Thyroid gland (tissue), 4 donors: ENCODE measurements around the gene ACSL3.

Experiments used
- CTCF ChIP-seq, 6 experiments: fragments of 200-600 bp in 3 of 6; fragments of 450-650 bp in 3 of 6; sonication (generic) in 3 of 6; IDR thresholded peaks; one replicate each; pipeline ENCODE4 v1.5.1; 2016 to 2019; ENCODE audit warnings: antibody characterized with exemption in 6 of 6, mild to moderate bottlenecking in 2 of 6, inconsistent platforms in 1 of 6, moderate library complexity in 1 of 6
- POLR2A ChIP-seq, 2 donors: fragments of 450-650 bp; IDR thresholded peaks; one replicate each; pipeline ENCODE4 v1.6.1; 2017; ENCODE audit warnings: antibody characterized with exemption in 2 of 2, mild to moderate bottlenecking in 2 of 2, moderate library complexity in 1 of 2

GRCh38 chr2:222973733-222974132 lies 112.9 kb downstream of the ACSL3 start:
- no peak for TF ChIP-seq CTCF (IDR thresholded peaks at IDR 0.05)
- no peak for TF ChIP-seq POLR2A (IDR thresholded peaks at IDR 0.05)
